Cardiac fibroblast (primary cell): ENCODE results near the gene OR2W3.

Experiments
- DNase-seq, 2 donors: peaks; one replicate each; pipeline versions ENCODE4 v3.0.0 to v3.0.0-alpha.2; 2010; ENCODE audit warnings: low read depth in 2 of 2
- H3K4me3 ChIP-seq, 2 donors: replicated peaks in 1 of 2; 1 replicate in 1 of 2; 2 replicates in 1 of 2; pipeline ENCODE4 v1.5.1; 2011; ENCODE audit warnings: low read depth in 2 of 2, low read length in 2 of 2, mild to moderate bottlenecking in 2 of 2, moderate library complexity in 1 of 2
- CTCF ChIP-seq: IDR thresholded peaks from one replicate; pipeline ENCODE4 v1.5.1; 2011; ENCODE audit warnings: low read depth, mild to moderate bottlenecking, low read length, inconsistent platforms

The OR2W3 gene

GRCh38 chr1:247857069-247857984 lies 38.1 kb upstream of the OR2W3 start, which contains the start of gene TRIM58:
TRIM58 (plus strand) TSS chr1:247857187; CDS start chr1:247857247, 60 bp downstream.
- peak within 1 kb of the TSS; percentile 35 to 57 for H3K4me3 ChIP-seq
- DNase-seq, result peak; percentile 16 to 46
- TF ChIP-seq CTCF, result no peak

- peak in 1 of 2 donors; percentile 15 for DNase-seq
- TF ChIP-seq CTCF, result no peak
- peak overlapping the region; percentile 31 to 57 for H3K4me3 ChIP-seq
Observed at GRCh38 chr1:247857985-247858619, 37.3 kb upstream of the OR2W3 start.

GRCh38 chr1:247862756-247863155 lies 32.6 kb upstream of the OR2W3 start:
- H3K4me3 ChIP-seq, result no peak overlapping the region
- no peak for DNase-seq
- no peak for TF ChIP-seq CTCF

GRCh38 chr1:247864644-247865043 lies 30.7 kb upstream of the OR2W3 start:
- no peak overlapping the region for H3K4me3 ChIP-seq
- no peak for TF ChIP-seq CTCF
- no peak for DNase-seq

- no peak overlapping the region for H3K4me3 ChIP-seq
- TF ChIP-seq CTCF, result no peak
- no peak for DNase-seq
Observed at GRCh38 chr1:247865416-247865815, 30.0 kb upstream of the OR2W3 start.

- TF ChIP-seq CTCF, result no peak
- H3K4me3 ChIP-seq, result no peak overlapping the region
- no peak for DNase-seq
Observed at GRCh38 chr1:247883346-247883745, 12.0 kb upstream of the OR2W3 start.
